Esophagus muscularis mucosa (tissue), 3 donors: ENCODE data around the gene HOXB6.

Experiments used
- POLR2A ChIP-seq: fragments of 450-650 bp; IDR thresholded peaks from one replicate; pipeline ENCODE4 v1.6.1; 2017; ENCODE audit warnings: antibody characterized with exemption, moderate library complexity, mild to moderate bottlenecking, low read depth
- POLR2AphosphoS5 ChIP-seq, 2 donors: sonication (generic); formaldehyde crosslinking; IDR thresholded peaks; one replicate each; pipeline ENCODE4 v1.6.1; 2017; ENCODE audit warnings: antibody characterized with exemption in 2 of 2
- TF ChIP-seq, protein P1 (sequence below), 3 experiments: fragments of 200-600 bp in 2 of 3; fragments of 450-650 bp in 1 of 3; sonication (generic) in 2 of 3; IDR thresholded peaks; one replicate each; pipeline ENCODE4 v1.5.1; 2017 to 2019; ENCODE audit warnings: antibody characterized with exemption in 3 of 3, mild to moderate bottlenecking in 2 of 3, moderate library complexity in 1 of 3

DNA sequence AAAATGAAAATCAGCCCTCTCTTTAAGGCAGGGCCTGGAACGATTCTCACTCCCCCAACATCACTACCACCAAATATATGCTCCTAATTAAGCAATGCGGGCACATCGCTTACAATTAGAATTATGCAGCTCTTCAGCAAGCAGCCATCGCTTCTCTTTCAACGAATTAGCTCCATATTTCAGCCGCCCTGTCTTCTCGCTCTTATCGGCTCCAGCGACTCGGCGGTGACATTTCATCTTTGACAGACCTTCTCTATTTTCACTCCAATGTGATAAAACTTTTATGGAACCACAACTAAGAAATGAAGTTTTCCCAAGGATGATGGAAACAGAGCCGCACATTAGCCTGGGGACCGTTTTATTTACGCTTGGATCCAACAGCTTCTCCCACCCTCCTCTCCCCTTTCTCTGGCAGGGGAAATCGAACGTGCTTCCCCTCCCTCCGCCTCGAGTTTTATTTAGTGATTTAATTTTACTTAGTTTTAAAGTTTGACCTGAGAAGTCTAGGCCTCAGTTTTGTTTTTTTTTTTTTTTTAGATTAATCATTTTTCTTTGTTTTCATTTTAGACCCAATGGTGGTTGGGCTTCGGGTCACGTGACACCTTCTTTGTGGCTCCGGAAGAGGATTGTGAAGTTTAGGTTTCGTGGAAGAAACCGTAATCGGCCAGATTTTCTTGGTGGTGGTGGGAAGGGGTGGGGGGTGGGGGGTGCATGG lies 56.8 kb downstream of the HOXB6 start:
- TF ChIP-seq, protein P1, sequence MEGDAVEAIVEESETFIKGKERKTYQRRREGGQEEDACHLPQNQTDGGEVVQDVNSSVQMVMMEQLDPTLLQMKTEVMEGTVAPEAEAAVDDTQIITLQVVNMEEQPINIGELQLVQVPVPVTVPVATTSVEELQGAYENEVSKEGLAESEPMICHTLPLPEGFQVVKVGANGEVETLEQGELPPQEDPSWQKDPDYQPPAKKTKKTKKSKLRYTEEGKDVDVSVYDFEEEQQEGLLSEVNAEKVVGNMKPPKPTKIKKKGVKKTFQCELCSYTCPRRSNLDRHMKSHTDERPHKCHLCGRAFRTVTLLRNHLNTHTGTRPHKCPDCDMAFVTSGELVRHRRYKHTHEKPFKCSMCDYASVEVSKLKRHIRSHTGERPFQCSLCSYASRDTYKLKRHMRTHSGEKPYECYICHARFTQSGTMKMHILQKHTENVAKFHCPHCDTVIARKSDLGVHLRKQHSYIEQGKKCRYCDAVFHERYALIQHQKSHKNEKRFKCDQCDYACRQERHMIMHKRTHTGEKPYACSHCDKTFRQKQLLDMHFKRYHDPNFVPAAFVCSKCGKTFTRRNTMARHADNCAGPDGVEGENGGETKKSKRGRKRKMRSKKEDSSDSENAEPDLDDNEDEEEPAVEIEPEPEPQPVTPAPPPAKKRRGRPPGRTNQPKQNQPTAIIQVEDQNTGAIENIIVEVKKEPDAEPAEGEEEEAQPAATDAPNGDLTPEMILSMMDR (IDR thresholded peaks at IDR 0.05) = no peak
- TF ChIP-seq POLR2A = no peak
- no peak for TF ChIP-seq POLR2AphosphoS5 (IDR thresholded peaks at IDR 0.05)
